Fibroblast of lung (primary cell): ENCODE data around the gene WDR35. TPM values are rescaled to one million over a fixed set of nuclear protein-coding genes. Genes with fewer than 3 reads are reported as not detected.

Experiments
- DNase-seq, 2 donors: peaks; one replicate each; pipeline versions ENCODE4 v3.0.0 to v3.0.0-alpha.2; 2010; ENCODE audit warnings: low read depth in 2 of 2
- H2AFZ ChIP-seq: 2 replicates; pipeline ENCODE4 v1.5.1; 2012; ENCODE audit warnings: low read length, control low read depth, inconsistent platforms
- H3K27ac ChIP-seq: 2 replicates; pipeline ENCODE4 v1.5.1; 2011; ENCODE audit warnings: low read length, control low read depth; ENCODE audit not compliant: insufficient read depth
- H3K27me3 ChIP-seq: 2 replicates; pipeline ENCODE4 v1.5.1; 2011; ENCODE audit warnings: mild to moderate bottlenecking, low read length; ENCODE audit not compliant: control insufficient read depth, insufficient read depth
- H3K36me3 ChIP-seq: 2 replicates; pipeline ENCODE4 v1.5.1; 2011; ENCODE audit warnings: low read length; ENCODE audit not compliant: control insufficient read depth, insufficient read depth
- H3K4me1 ChIP-seq: 2 replicates; pipeline ENCODE4 v1.5.1; 2011; ENCODE audit warnings: low read length; ENCODE audit not compliant: control insufficient read depth, insufficient read depth; ENCODE audit errors: extremely low read depth
- H3K4me2 ChIP-seq: 2 replicates; pipeline ENCODE4 v1.5.1; 2011; ENCODE audit warnings: low read length, control low read depth; ENCODE audit not compliant: insufficient read depth; ENCODE audit errors: extremely low read depth
- H3K4me3 ChIP-seq, 4 experiments: fragments of 200-600 bp in 1 of 4; sonication (generic) in 1 of 4; replicated peaks in 1 of 4; 2 replicates each; pipeline ENCODE4 v1.5.1; 2011 to 2016; ENCODE audit warnings: low read length in 4 of 4, low read depth in 3 of 4, mild to moderate bottlenecking in 3 of 4, control low read depth in 2 of 4, inconsistent platforms in 1 of 4, mixed read lengths in 1 of 4; ENCODE audit not compliant: insufficient read depth in 1 of 4; ENCODE audit errors: control extremely low read depth in 1 of 4
- H3K79me2 ChIP-seq: 2 replicates; pipeline ENCODE4 v1.5.1; 2012; ENCODE audit warnings: mild to moderate bottlenecking, low read length, inconsistent platforms; ENCODE audit not compliant: control insufficient read depth, insufficient read depth
- H3K9ac ChIP-seq: 2 replicates; pipeline ENCODE4 v1.5.1; 2011; ENCODE audit warnings: mild to moderate bottlenecking, low read length, control low read depth; ENCODE audit not compliant: insufficient read depth
- H3K9me3 ChIP-seq: 2 replicates; pipeline ENCODE4 v1.5.1; 2012; ENCODE audit warnings: low read depth, low read length; ENCODE audit not compliant: control insufficient read depth, insufficient read depth
- H4K20me1 ChIP-seq: 2 replicates; pipeline ENCODE4 v1.5.1; 2011; ENCODE audit warnings: low read length; ENCODE audit not compliant: control insufficient read depth, insufficient read depth; ENCODE audit errors: extremely low read depth
- CTCF ChIP-seq, 2 donors: IDR thresholded peaks in 1 of 2; conservative IDR thresholded peaks in 1 of 2; 1 replicate in 1 of 2; 2 replicates in 1 of 2; pipeline ENCODE4 v1.5.1; 2011 to 2012; ENCODE audit warnings: low read length in 2 of 2, control low read depth in 1 of 2, inconsistent platforms in 1 of 2, low read depth in 1 of 2, mild to moderate bottlenecking in 1 of 2
- EZH2 ChIP-seq: IDR thresholded peaks from 2 replicates; pipeline ENCODE4 v1.5.1; 2012; ENCODE audit warnings: low read length, control low read depth, mild to moderate bottlenecking; ENCODE audit errors: missing control alignments
- polyA plus RNA-seq, 2 donors: library from polyadenylated mRNA; depleted of rRNA in 1 of 2; stranded (reverse) in 1 of 2; unstranded in 1 of 2; fragments of >200 nt; gene quantifications; 2 replicates each; pipeline ENCODE4 v1.2.1, GENCODE V29; 2011 to 2012; ENCODE audit warnings: missing spikeins in 1 of 2
- total RNA-seq: library from RNA; depleted of rRNA; stranded (reverse); fragments of >200 nt; gene quantifications from 2 replicates; pipeline ENCODE4 v1.2.1, GENCODE V29; 2014

The WDR35 gene
- total and polyA plus RNA-seq, 2 donors (not counting 1 experiment from before 2014, with no cell fraction given) = 8.3 to 11.6 TPM

- Histone ChIP-seq H4K20me1 (no peaks in the 10 kb centered on the region), H3K27me3 (peaks cover 7% of the 10 kb centered on the region), H3K4me3 (no peak overlapping the region), H3K4me1 (no peaks in the 10 kb centered on the region), H3K4me2 (no peak overlapping the region), H3K36me3 (no peaks in the 10 kb centered on the region), H3K9me3 (no peaks in the 10 kb centered on the region), H3K9ac (no peak overlapping the region), H2AFZ (no peak overlapping the region), H3K79me2 (no peaks in the 10 kb centered on the region), H3K27ac (no peak overlapping the region)
- DNase-seq = no peak
- TF ChIP-seq CTCF (conservative IDR thresholded peaks at IDR 0.05 in 1 of 2, IDR thresholded peaks at IDR 0.05 in 1 of 2; ENCODE audit: low read depth in 1 of 2, low read length in 2 of 2) (no peak), EZH2 (no peak)
Measured at GRCh38 chr2:19886261-19886660, 103.6 kb downstream of the WDR35 start.

DNA sequence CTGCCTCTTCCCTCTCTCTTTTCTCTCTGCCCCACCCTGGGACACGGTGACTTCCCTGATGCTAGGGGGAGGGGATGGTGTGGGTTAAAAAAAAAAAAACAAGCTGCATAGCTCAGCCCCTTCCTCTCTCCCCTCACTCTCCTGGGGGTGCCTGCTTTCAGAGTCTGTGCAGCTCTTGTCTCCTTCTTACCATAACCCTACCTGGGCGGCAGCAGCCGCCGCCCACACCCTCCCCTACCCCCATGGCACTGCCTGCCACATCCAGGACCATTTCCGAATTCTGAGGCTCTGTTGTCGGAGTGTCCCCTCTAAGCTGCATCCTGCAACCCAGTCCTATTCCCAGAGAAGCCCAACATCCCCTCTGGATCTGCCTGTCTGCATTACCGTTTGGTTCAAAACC is 104.1 kb downstream of the WDR35 start:
- no peak overlapping the region for H2AFZ ChIP-seq
- H3K9me3 ChIP-seq = no peaks in the 10 kb centered on the region

GRCh38 chr2:19883971-19884720 is 105.8 kb downstream of the WDR35 start:
- no peak overlapping the region for H3K4me2 ChIP-seq
- no peak overlapping the region for H3K9ac ChIP-seq
- H3K79me2 ChIP-seq = no peaks in the 10 kb centered on the region
- H4K20me1 ChIP-seq = no peaks in the 10 kb centered on the region
- H3K27ac ChIP-seq = no peak overlapping the region
- H3K27me3 ChIP-seq = peaks cover 9% of the 10 kb centered on the region
- no peaks in the 10 kb centered on the region for H3K36me3 ChIP-seq
- H2AFZ ChIP-seq = no peak overlapping the region
- H3K9me3 ChIP-seq = no peaks in the 10 kb centered on the region
- TF ChIP-seq CTCF (conservative IDR thresholded peaks at IDR 0.05 in 1 of 2, IDR thresholded peaks at IDR 0.05 in 1 of 2; ENCODE audit: low read depth in 1 of 2, low read length in 2 of 2) = no peak
- no peak for TF ChIP-seq EZH2
- no peaks in the 10 kb centered on the region for H3K4me1 ChIP-seq
- DNase-seq = no peak
- no peak overlapping the region for H3K4me3 ChIP-seq

More for the DNA sequence above, 104.1 kb downstream of the WDR35 start:
- H4K20me1 ChIP-seq = no peaks in the 10 kb centered on the region
- H3K36me3 ChIP-seq = no peaks in the 10 kb centered on the region
- no peak overlapping the region for H3K9ac ChIP-seq
- no peak for DNase-seq
- H3K4me1 ChIP-seq = no peaks in the 10 kb centered on the region
- no peak overlapping the region for H3K27ac ChIP-seq
- no peak overlapping the region for H3K4me2 ChIP-seq
- TF ChIP-seq CTCF (conservative IDR thresholded peaks at IDR 0.05 in 1 of 2, IDR thresholded peaks at IDR 0.05 in 1 of 2; ENCODE audit: low read depth in 1 of 2, low read length in 2 of 2) (no peak), EZH2 (no peak)
- H3K27me3 ChIP-seq = peaks cover 9% of the 10 kb centered on the region
- H3K79me2 ChIP-seq = no peaks in the 10 kb centered on the region
- no peak overlapping the region for H3K4me3 ChIP-seq
